HG03439 (cell line): ENCODE data around the gene MCM5.
"Not testable (repeated sequence)": the region's sequence is repeated elsewhere in the genome, so short reads cannot be mapped to it uniquely, and the experiment has no call there.

Experiments used
- ATAC-seq: cut with Tn5 transposase; IDR thresholded peaks from one replicate; pipeline ENCODE4 v1.9.1; 2021; ENCODE audit warnings: mild to moderate bottlenecking, moderate library complexity; ENCODE audit not compliant: unreplicated experiment

Gene MCM5

DNA sequence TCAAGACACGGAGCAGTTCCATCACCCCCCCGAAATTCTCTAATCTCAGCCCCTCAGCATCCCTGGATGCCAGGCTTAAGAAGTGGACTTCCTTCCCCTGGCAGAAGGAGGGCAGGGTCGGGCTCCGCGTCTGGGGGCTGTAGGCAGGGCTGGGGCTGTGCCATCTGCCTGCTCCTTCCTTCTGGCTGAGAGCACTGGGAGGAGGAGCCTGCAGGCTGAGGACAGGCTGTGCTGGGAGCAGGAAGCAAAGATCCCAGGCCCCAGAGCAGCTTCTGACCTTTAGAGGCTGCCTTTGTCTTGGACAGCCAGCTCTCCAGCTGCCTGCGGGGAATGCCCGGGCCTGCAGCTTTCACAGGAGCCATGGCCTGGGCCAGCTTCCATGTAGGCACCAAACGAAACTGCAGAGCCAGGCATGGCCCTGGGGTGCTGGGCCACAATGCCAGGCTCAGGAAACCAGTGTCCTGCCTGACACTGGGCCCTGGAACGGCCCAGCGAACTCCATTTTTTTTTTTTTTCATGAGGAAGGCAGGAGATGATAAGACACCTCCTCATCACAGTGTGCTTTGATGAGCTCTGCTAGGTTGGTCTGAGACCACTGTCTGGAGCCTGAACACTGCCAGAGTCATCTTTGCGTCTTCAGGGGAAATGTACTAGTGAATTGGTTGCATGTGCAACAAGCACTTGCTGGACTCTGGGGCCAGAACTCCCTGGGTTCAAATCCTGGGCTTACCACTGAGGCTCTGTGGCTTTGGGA, 67.9 kb downstream of the MCM5 start:
- no peak for ATAC-seq

DNA sequence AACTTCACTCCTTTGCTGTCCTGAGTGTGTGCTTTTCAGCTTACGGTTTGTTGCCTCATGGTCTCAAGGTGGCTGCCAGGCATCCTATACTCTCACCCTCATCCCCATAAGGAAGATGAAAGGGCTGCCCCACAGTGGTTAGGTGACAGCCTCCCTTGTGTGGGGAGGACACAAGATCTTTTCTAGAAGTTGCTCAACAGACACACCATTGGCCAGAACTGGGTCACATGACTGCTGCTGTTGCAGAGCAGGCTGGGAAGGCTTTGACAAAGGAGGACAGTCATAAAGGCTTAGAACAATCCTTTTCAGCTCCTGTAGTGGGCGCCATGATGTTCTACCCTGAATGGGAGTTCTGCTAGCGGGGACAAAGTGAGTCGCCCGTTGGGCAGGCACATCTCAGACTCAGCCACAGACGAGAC, 71.0 kb downstream of the MCM5 start:
- no peak for ATAC-seq

DNA sequence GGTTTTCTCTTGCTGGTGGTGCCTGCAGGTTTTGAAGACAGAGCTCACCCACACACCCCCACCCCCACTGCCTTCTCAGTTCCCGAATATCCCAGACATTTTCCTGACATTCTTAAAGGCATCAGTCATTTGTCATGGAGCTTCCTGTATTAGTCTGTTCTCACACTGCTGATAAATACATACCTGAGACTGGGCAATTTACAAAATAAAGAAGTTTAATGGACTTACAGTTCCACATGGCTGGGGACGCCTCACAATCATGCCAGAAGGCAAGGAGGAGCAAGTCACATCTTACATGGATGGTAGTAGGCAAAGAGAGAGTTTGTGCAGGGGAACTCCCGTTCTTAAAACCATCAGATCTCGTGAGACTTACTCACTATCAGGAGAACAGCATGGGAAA, 71.6 kb downstream of the MCM5 start:
- not testable (repeated sequence) for ATAC-seq

DNA sequence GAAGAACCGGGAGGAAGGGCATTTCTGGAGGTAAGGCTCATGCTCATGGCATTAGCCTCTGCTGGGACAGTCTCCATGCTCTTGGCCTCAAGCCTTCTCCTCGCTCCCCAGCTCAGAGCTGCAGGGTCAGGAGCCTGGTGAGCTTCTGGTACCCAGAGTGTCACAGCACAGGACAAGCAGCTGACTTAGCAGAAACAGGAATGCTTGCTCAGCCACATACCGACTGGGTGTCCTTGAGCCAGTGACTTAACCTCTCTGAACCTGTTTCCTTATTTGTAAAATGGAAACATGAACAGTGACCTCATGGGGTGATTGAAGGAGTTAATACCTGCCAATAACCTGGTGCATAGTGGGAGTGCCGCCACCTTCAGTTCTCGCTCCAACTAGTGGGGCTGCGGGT, 72.5 kb downstream of the MCM5 start:
- no peak for ATAC-seq

DNA sequence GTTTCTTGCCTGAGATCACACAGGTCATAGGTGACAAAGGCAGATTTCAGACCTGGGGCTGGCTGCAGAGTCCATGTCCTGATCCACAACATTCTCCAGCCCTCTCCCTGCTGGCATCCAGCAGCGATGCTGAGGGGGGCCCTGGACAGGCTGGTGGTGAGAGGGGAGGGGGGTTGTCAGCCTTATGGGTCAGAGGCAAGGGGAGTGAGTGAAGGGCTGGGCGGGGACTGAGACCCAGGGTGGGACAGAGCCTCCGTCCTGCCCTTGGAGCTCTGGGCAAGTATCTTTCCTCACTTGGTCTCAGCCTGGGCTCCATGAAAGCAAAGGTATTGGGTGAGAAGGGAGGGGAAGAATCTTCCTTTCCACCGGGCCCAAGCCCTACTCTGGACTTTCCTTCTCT, 74.0 kb downstream of the MCM5 start:
- no peak for ATAC-seq
